Heart left ventricle (tissue), 13 donors: Measurements from ENCODE around the gene ZNF782.
"Not testable (repeated sequence)": the region's sequence is repeated elsewhere in the genome, so short reads cannot be mapped to it uniquely, and the experiment has no call there.

ENCODE experiments used
- CTCF ChIP-seq, 12 donors: fragments of 200-600 bp; sonication (generic) in 4 of 12; IDR thresholded peaks; one replicate each; pipeline versions ENCODE4 v1.5.0 to v1.8.0; 2018 to 2022; ENCODE audit warnings: antibody characterized with exemption in 12 of 12, mild to moderate bottlenecking in 5 of 12
- POLR2A ChIP-seq, 2 donors: fragments of 450-650 bp; IDR thresholded peaks; one replicate each; pipeline ENCODE4 v1.6.1; 2017; ENCODE audit warnings: antibody characterized with exemption in 2 of 2, mild to moderate bottlenecking in 2 of 2, moderate library complexity in 2 of 2
- donor health status: ischemic (EF 13 %, LVEDD 7.1; RV severe dilation, severe dysfunction).
- donor health status: DM: no; HTN: yes; CAD: no.
- donor health status: DM: no; HTN: no; CAD: no.
- donor health status: ischemic (EF 25% LVEDD 6.9; RV normal size, moderate dysfunction).
- donor health status: ischemic (EF 25% LVEDD 5.7; RV mildly dilated, moderate dysfunction).
- donor health status: ischemic (EF 35%, LVEDD 5.7; RV mildly dilated, moderate dysfunction).
- donor health status: nonischemic (EF 11% LVEDD 7.7; RV severe dilation, severe dysfunction).
- donor health status: DM: yes; HTN: yes; CAD: no.
- donor health status: PGD.
- donor health status: ischemic (EF 29% LVEDD 5.4; RV normal size, mild dysfunction).
- donor health status: nonischemic (EF 23%, LVEDD 6.1; RV moderate dilation, normal function).

- not testable (repeated sequence) for TF ChIP-seq POLR2A, CTCF (IDR thresholded peaks at IDR 0.05)
Measured at GRCh38 chr9:96798959-96799358, 55.4 kb downstream of the ZNF782 start.
